Chondrocyte (in vitro differentiated cells): ENCODE measurements around the gene GRIN1. TPM values are rescaled to one million over a fixed set of nuclear protein-coding genes. Genes with fewer than 3 reads are reported as not detected.

Experiments used
- DNase-seq: peaks from one replicate; pipeline ENCODE4 v3.0.0; 2021; ENCODE audit warnings: mixed read lengths, low spot score
- H3K27ac Mint-ChIP-seq: one replicate; pipeline ENCODE4 v1.8.0; 2021; ENCODE audit warnings: mild to moderate bottlenecking, moderate library complexity, mixed read lengths; ENCODE audit not compliant: unreplicated experiment
- H3K27me3 Mint-ChIP-seq: 2 replicates; pipeline ENCODE4 v1.8.0; 2021; ENCODE audit warnings: low read depth, mixed read lengths
- H3K36me3 Mint-ChIP-seq: 2 replicates; pipeline ENCODE4 v1.8.0; 2021; ENCODE audit warnings: low read depth, mixed read lengths
- H3K4me1 Mint-ChIP-seq: 2 replicates; pipeline ENCODE4 v1.8.0; 2021; ENCODE audit warnings: low read depth, mild to moderate bottlenecking, mixed read lengths
- H3K4me3 Mint-ChIP-seq: one replicate; pipeline ENCODE4 v1.8.0; 2021; ENCODE audit warnings: mild to moderate bottlenecking, moderate library complexity, mixed read lengths; ENCODE audit not compliant: unreplicated experiment
- H3K9me3 Mint-ChIP-seq: 2 replicates; pipeline ENCODE4 v1.8.0; 2021; ENCODE audit warnings: low read depth, mixed read lengths
- CTCF ChIP-seq: fragments of 200-600 bp; sonication (generic); IDR thresholded peaks from 2 replicates; pipeline ENCODE4 v1.5.0; 2021; ENCODE audit warnings: antibody characterized with exemption, mild to moderate bottlenecking, moderate library complexity
- total RNA-seq: library from RNA; stranded (reverse); gene quantifications from 3 replicates; pipeline ENCODE4 v1.2.1, GENCODE V29; 2021

GRIN1 gene
- total RNA-seq, 1 donor from 2014 or later, result 0.07 TPM

GRCh38 chr9:137136881-137137607 is 1.9 kb upstream of the GRIN1 start:
- no peaks in the 10 kb centered on the region for H3K9me3 Mint-ChIP-seq
- TF ChIP-seq CTCF, result no peak
- peaks cover 34% of the 10 kb centered on the region for H3K27me3 Mint-ChIP-seq
- no peak overlapping the region for H3K27ac Mint-ChIP-seq
- no peaks in the 10 kb centered on the region for H3K4me1 Mint-ChIP-seq
- DNase-seq, result peak; percentile 77
- no peaks in the 10 kb centered on the region for H3K36me3 Mint-ChIP-seq
- H3K4me3 Mint-ChIP-seq, result no peak overlapping the region

GRCh38 chr9:137138058-137138721 is 764 bp upstream of the GRIN1 start:
- Mint-ChIP-seq H3K4me3 (no peak overlapping the region), H3K4me1 (no peaks in the 10 kb centered on the region), H3K27me3 (peaks cover 37% of the 10 kb centered on the region), H3K27ac (no peak overlapping the region), H3K36me3 (no peaks in the 10 kb centered on the region), H3K9me3 (no peaks in the 10 kb centered on the region)
- DNase-seq, result peak; percentile 75
- no peak for TF ChIP-seq CTCF

GRCh38 chr9:137139468-137140150 is 655 bp downstream of the GRIN1 start:
- H3K4me1 Mint-ChIP-seq, result no peaks in the 10 kb centered on the region
- H3K36me3 Mint-ChIP-seq, result no peaks in the 10 kb centered on the region
- no peak overlapping the region for H3K4me3 Mint-ChIP-seq
- no peak overlapping the region for H3K27ac Mint-ChIP-seq
- peak; percentile 79 for DNase-seq
- no peak for TF ChIP-seq CTCF
- H3K27me3 Mint-ChIP-seq, result peaks cover 43% of the 10 kb centered on the region
- no peaks in the 10 kb centered on the region for H3K9me3 Mint-ChIP-seq

GRCh38 chr9:137140151-137141012 is 1.4 kb downstream of the GRIN1 start:
- H3K4me1 Mint-ChIP-seq, result no peaks in the 10 kb centered on the region
- no peaks in the 10 kb centered on the region for H3K9me3 Mint-ChIP-seq
- no peak for TF ChIP-seq CTCF
- peaks cover 43% of the 10 kb centered on the region for H3K27me3 Mint-ChIP-seq
- no peak overlapping the region for H3K27ac Mint-ChIP-seq
- H3K36me3 Mint-ChIP-seq, result no peaks in the 10 kb centered on the region
- peak; percentile 77 for DNase-seq
- no peak overlapping the region for H3K4me3 Mint-ChIP-seq
